HG03558 (cell line): Measurements from ENCODE around the gene NR3C2.

Experiments
- ATAC-seq: cut with Tn5 transposase; IDR thresholded peaks from one replicate; pipeline ENCODE4 v1.9.1; 2021; ENCODE audit warnings: moderate number of reproducible peaks; ENCODE audit not compliant: unreplicated experiment; ENCODE audit errors: extremely low read depth

The NR3C2 gene

DNA sequence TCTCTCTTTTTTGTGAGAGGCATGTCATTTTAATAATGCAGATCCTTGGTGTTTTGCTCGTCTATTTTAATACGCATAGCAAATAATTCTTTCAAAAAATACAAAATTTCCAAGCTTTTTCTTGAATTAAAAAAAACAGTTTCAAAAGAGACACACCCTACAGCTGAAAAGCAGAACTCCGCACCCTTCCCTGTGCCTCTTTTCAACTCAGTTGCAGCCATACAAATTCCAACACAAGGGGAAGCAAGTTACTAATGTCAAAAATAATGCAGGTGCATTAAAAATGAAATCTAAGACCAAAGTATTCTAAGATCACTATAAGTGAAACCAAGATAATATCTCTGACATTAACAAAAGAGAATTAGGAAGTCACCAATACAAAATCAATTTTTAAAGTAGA lies 66.6 kb downstream of the NR3C2 start:
- no peak for ATAC-seq

DNA sequence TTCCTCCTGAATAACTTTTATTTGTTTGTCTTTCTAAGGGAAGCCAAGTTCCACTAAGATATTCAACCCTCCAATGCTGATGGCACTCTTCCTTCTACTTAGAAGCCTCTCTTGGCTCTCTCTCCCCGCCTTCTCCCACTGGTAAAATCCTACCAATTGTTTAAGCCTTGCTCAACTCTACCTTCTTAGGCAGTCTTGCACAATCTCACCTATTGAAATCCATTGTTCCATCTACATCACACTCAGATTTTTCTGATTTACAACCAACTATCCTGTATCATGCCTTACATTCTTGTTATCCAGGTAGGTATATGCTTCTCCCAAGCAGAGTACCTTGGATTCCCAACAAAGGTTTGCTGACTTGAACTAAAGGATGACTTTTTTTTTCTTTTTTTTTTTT lies 69.1 kb downstream of the NR3C2 start:
- ATAC-seq, result no peak

DNA sequence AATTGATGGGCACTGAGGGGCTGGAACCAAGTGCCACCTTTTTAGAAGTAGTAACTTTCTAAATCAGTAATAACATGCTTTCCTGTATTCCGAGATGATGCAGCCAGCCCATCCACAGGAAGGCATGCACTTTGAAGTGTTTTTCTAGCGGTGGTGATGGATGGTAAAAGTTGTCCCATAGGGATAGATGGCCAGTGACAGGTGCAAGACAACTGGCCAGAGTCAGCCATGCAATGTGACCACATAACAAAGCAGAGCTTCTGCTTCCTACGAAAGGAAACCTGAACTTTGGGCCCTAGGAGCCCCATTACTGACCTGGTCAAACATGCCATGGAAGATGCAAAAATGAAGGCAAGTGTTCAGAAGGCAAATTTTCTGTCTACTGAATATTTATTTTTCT lies 72.3 kb downstream of the NR3C2 start:
- no peak for ATAC-seq

DNA sequence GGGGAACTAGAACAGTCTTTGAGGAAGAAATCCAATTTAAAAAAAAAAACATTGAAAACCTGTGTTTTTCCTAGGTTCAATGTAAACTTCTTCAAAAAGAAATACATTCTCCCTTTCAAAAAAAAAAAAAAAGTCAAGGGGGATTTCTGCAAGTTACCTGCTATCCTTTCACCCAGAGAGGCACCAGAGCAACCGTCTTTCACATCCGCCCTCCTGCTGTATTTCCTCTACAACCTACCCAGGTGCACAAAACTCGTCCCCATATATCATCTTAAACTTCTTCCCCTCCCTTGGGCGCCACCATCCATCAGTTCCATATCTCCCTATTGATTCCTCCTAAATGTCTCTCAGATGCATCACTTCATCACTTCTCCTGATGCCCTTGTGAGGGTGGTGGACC lies 74.5 kb downstream of the NR3C2 start:
- ATAC-seq, result no peak

GRCh38 chr4:148366251-148366650 lies 76.0 kb downstream of the NR3C2 start:
- no peak for ATAC-seq

DNA sequence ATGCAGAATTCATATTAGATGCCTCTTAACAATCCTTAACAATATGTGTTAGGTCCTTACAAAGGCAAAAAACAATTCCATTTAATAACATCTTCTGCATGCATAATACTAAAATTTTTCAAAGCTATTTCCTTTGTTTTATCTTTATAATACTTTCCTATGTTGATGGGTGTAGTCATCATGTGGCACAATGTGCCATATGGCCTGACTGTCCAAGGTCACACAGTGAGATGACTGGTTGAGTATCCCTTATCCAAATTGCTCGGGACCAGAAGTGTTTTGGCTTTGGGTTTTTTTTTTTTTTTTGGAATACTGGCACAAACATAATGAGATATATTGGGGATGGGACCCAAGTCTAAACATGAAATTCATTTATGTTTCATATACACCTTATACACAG lies 77.7 kb downstream of the NR3C2 start:
- no peak for ATAC-seq

DNA sequence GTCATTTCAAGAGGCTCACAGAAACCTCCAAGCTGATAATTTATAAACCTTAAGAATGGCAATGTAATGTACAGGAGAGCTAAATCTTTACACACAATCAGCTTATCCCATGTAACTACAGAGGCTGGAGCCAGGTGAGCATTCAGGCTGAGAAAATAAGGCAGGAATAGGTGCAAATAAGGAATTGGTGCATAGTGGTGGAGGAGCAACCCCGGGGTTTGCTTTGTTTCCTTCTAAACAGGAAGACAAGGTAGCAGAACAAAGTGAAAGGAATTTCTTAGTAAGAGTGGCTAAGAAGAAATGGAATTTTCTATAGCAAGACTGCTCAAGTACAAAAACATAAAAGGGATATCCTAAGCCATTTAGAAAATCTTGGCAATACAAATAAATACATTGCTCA lies 82.4 kb downstream of the NR3C2 start:
- no peak for ATAC-seq

DNA sequence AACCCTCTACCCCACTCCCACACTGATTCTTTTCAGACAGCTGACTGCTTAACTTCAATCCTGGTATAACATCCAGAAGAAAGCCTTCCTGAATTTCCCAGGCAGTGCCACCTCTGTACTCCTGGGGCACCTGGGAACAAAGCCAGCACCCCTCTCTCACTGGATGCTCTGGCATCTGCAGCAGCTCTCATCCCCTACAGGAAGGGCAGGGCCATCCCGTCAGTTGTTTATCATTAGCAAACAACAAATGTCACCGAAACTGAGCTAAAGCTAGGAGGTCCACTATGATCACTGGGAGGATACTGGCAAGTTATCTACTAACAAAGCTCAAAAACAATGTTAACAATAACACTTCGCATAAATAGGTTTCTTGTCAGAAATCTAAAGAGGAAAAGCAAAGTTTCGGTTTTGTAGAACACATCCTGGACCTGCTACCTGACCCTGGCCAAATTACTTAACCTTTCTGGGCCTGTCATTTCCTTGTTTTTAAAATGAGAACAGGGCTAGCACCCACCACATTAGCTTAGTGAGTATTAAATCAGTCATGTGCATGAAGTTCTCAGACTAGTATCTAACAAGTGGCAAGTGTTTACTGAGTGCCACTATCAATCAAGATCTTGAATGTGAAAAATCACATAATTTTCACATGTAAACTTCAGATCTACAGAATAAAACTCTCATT lies 86.6 kb downstream of the NR3C2 start:
- no peak for ATAC-seq

- no peak for ATAC-seq
Measured at GRCh38 chr4:148354186-148354585, 88.0 kb downstream of the NR3C2 start.

DNA sequence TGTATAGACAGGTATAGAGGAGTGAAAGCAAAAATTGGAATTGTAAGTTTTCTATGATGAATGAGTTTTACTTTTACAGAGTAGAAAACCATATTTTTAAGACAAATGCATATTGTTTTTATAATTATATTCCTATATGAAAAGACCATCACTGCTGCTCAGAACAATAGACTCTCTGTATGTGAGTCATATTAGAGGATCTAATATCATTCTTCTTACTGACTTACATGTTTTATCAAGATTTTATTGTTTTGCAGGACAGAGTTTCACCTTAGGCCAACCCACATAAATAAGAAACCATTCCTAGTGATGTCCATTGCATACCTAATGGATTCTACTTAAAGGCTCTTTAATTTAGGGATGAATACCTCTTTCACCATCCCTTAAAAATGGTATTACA lies 88.6 kb downstream of the NR3C2 start:
- ATAC-seq, result no peak

GRCh38 chr4:148349153-148349552 lies 93.1 kb downstream of the NR3C2 start:
- no peak for ATAC-seq

DNA sequence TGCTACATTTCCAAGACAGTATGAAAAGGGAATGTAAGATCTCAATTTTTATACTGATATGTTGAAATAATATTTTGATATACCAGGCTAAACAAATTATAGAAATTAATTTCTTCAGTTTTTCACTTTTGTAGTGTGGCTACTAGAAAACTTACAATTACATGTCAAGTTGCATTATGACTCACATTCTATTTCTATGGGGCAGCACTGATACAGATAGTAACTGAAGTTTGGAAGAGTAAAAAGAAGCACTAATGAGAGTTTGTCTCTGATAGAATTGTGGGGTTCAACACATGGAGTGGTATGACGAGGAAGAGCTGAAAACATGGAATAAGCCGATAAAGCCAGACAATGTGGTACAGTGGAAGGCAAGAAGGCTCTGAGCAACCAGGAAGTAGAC lies 95.6 kb downstream of the NR3C2 start:
- no peak for ATAC-seq

- ATAC-seq, result no peak
Measured at GRCh38 chr4:148345509-148345908, 96.7 kb downstream of the NR3C2 start.

- ATAC-seq, result no peak
Measured at GRCh38 chr4:148344941-148345340, 97.3 kb downstream of the NR3C2 start.

DNA sequence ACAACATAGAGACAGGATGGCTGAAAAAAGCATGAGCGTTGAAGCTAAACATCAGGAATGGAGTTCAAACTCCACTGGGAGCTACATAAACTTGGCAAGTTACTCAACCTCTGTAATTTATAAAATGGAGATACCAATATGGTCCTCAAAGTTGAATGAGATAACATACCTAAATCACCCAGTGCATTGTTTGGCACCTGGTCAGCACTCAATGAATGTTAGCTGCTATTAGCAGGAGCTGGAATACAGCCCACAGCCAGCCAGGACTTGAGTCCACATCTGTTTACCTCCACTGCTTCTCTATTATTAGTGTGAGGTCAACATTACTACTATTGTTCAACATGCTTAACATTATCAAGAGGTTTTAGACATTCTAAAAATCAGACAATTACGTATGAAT lies 97.9 kb downstream of the NR3C2 start:
- no peak for ATAC-seq

DNA sequence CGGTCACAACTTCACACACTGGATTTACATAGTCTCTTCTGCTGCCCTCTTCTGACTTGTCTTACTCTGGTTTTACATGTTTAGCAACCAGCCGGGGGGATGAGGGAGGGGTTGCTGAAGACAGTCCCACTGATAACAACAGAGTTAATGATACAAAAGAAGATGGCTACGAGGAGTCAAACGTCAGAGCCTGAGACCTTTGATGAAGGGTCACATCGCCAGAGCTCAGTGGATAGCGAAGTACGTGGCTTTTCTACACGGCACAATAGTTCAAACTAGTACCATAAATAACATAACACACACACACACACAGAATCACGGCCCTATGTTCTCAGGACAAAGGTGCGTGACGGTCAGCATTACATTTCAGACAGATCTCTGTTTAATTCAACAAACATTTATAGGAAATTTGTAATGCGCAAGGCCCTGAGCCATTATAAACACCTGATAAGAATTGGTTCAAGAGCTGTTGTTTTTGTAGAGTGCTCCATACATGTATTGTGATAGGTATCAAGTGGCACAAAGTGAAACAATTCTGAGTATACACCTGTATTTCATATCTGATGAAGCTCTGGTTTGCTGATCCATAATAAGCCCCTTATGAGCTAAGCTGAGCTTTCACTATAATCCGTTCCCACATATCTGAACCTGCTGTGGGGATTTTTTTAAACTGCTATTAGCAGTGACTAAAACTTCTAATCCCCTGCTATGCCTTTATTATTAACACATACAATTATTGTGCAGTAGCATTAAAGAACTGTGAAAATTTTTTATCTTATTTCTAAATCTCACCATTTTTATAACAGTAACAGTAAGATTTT lies 100.0 kb downstream of the NR3C2 start:
- no peak for ATAC-seq

DNA sequence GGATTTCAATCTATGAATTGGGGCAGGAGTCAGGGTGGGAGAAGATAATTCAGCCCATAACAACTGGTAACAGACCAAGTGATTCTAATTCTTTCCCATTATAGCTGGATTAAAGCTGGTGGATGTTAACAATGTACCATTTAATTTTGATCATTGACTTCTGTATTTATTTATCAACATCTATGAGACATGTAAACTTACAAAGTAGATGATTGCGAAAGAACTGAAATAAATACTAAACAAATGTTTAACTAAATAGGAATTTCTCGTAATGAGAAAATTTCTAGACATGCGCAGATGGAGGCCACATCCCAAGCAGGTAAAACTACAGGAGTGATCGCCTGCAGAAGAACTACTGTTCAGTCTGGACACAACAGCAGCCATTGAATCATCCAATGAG lies 107.1 kb downstream of the NR3C2 start:
- no peak for ATAC-seq

- ATAC-seq, result no peak
Measured at GRCh38 chr4:148333265-148333664, 108.9 kb downstream of the NR3C2 start.

- ATAC-seq, result no peak
Measured at GRCh38 chr4:148332486-148332885, 109.7 kb downstream of the NR3C2 start.

GRCh38 chr4:148330724-148331123 lies 111.5 kb downstream of the NR3C2 start:
- no peak for ATAC-seq

DNA sequence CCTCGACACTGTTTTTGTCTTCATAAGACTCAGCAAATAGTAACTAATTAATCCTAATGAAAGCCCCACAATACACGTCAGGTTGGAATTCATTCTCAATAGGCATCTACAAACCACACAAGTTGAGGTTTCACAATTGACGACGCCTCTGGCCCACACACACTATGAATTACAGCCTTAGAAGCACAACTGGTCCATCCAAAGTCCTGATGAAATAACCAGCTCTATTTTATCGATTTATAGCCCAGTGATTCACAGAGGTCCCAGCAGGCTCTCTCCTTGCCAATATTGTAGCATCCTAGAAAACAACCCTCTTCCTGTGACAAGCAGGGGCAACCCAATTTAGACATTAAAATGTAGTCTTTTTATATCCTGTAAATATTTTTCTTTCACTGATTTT lies 112.1 kb downstream of the NR3C2 start:
- ATAC-seq, result no peak

GRCh38 chr4:148329751-148330150 lies 112.5 kb downstream of the NR3C2 start:
- ATAC-seq, result no peak
